Measurements from ENCODE around the gene CEMIP.

DNA sequence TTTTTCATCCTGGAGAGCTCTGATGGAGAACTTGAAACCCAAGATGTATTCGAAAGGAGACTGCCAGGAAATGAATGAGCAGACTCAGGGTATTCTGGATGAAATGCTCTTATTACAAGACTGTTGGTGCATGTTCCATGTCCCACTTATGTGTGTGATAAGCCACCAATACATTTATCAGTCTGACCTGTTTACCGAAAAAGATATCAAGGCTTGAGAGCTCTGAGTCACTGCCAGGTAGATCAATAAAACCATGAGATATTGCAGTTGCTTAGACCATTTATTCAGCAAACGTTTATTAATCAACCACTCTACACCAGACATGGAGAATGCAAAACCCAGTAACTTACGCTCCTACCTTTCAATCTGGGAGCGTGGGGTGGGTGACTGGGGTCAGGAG, 17.2 kb downstream of the CEMIP start:
- TF ChIP-seq, protein P1, sequence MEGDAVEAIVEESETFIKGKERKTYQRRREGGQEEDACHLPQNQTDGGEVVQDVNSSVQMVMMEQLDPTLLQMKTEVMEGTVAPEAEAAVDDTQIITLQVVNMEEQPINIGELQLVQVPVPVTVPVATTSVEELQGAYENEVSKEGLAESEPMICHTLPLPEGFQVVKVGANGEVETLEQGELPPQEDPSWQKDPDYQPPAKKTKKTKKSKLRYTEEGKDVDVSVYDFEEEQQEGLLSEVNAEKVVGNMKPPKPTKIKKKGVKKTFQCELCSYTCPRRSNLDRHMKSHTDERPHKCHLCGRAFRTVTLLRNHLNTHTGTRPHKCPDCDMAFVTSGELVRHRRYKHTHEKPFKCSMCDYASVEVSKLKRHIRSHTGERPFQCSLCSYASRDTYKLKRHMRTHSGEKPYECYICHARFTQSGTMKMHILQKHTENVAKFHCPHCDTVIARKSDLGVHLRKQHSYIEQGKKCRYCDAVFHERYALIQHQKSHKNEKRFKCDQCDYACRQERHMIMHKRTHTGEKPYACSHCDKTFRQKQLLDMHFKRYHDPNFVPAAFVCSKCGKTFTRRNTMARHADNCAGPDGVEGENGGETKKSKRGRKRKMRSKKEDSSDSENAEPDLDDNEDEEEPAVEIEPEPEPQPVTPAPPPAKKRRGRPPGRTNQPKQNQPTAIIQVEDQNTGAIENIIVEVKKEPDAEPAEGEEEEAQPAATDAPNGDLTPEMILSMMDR (optimal IDR thresholded peaks at IDR 0.05 in 1 of 3, IDR thresholded peaks at IDR 0.05 in 1 of 3, conservative IDR thresholded peaks at IDR 0.05 in 1 of 3; ENCODE audit: extremely low read depth in 1 of 3, insufficient read depth in 2 of 3, low read length in 3 of 3) = no peak
- TF ChIP-seq EZH2 (IDR thresholded peaks at IDR 0.05; ENCODE audit: low read length) = no peak

Data from keratinocyte (primary cell).